Trophoblast cell (in vitro differentiated cells and primary cell): ENCODE data around the gene BARHL1.

Experiments
- DNase-seq, 2 donors: peaks; one replicate each; pipeline ENCODE4 v3.0.0-alpha.2; 2016
- H2AFZ ChIP-seq: 2 replicates; pipeline ENCODE4 v1.6.1; 2013; ENCODE audit warnings: low read length, moderate library complexity, mild to moderate bottlenecking; ENCODE audit not compliant: insufficient read depth, poor library complexity
- H2AK5ac ChIP-seq: 2 replicates; pipeline ENCODE4 v1.6.1; 2013; ENCODE audit warnings: mild to moderate bottlenecking, low read length
- H2BK120ac ChIP-seq: 2 replicates; pipeline ENCODE4 v1.6.1; 2013; ENCODE audit warnings: low read length, mild to moderate bottlenecking, moderate library complexity; ENCODE audit not compliant: insufficient read depth, poor library complexity
- H2BK12ac ChIP-seq: 2 replicates; pipeline ENCODE4 v1.6.1; 2013; ENCODE audit warnings: mild to moderate bottlenecking, low read length, moderate library complexity
- H2BK5ac ChIP-seq: 2 replicates; pipeline ENCODE4 v1.6.1; 2013; ENCODE audit warnings: low read length, low read depth, moderate library complexity, mild to moderate bottlenecking; ENCODE audit not compliant: poor library complexity
- H3K14ac ChIP-seq: 2 replicates; pipeline ENCODE4 v1.6.1; 2013; ENCODE audit warnings: mild to moderate bottlenecking, low read length
- H3K18ac ChIP-seq: 2 replicates; pipeline ENCODE4 v1.6.1; 2013; ENCODE audit warnings: mild to moderate bottlenecking, low read length
- H3K23ac ChIP-seq: 2 replicates; pipeline ENCODE4 v1.6.1; 2013; ENCODE audit warnings: low read length
- H3K27ac ChIP-seq: 2 replicates; pipeline ENCODE4 v1.5.1; 2013; ENCODE audit warnings: low read depth, mild to moderate bottlenecking, inconsistent platforms, low read length, moderate library complexity
- H3K27me3 ChIP-seq: 2 replicates; pipeline ENCODE4 v1.6.1; 2013; ENCODE audit warnings: inconsistent platforms, mild to moderate bottlenecking, low read length, moderate library complexity; ENCODE audit not compliant: insufficient read depth
- H3K36me3 ChIP-seq, 2 experiments: 1 replicate in 1 of 2; 2 replicates in 1 of 2; pipeline ENCODE4 v1.6.1; 2013; ENCODE audit warnings: low read length in 2 of 2, mild to moderate bottlenecking in 2 of 2, moderate library complexity in 1 of 2; ENCODE audit not compliant: insufficient read depth in 2 of 2, control insufficient read depth in 1 of 2
- H3K4ac ChIP-seq: 2 replicates; pipeline ENCODE4 v1.6.1; 2013; ENCODE audit warnings: low read depth, mild to moderate bottlenecking, low read length, moderate library complexity
- H3K4me1 ChIP-seq, 2 experiments: 1 replicate in 1 of 2; 2 replicates in 1 of 2; pipeline ENCODE4 v1.6.1; 2013; ENCODE audit warnings: low read length in 2 of 2, mild to moderate bottlenecking in 2 of 2, moderate library complexity in 1 of 2; ENCODE audit not compliant: insufficient read depth in 2 of 2, control insufficient read depth in 1 of 2
- H3K4me2 ChIP-seq: 2 replicates; pipeline ENCODE4 v1.6.1; 2013; ENCODE audit warnings: inconsistent platforms, mild to moderate bottlenecking, low read length, moderate library complexity
- H3K4me3 ChIP-seq: 2 replicates; pipeline ENCODE4 v1.5.1; 2013; ENCODE audit warnings: mild to moderate bottlenecking, low read depth, low read length, inconsistent platforms
- H3K79me1 ChIP-seq: one replicate; pipeline ENCODE4 v1.6.1; 2013; ENCODE audit warnings: low read length
- H3K79me2 ChIP-seq: 2 replicates; pipeline ENCODE4 v1.6.1; 2013; ENCODE audit warnings: low read length, mild to moderate bottlenecking; ENCODE audit not compliant: control insufficient read depth, insufficient read depth, poor library complexity
- H3K9ac ChIP-seq: 2 replicates; pipeline ENCODE4 v1.6.1; 2013; ENCODE audit warnings: mild to moderate bottlenecking, low read length
- H3K9me3 ChIP-seq: 2 replicates; pipeline ENCODE4 v1.6.1; 2013; ENCODE audit warnings: low read depth, mild to moderate bottlenecking, control low read depth, inconsistent platforms, low read length; ENCODE audit not compliant: insufficient read depth
- H4K12ac ChIP-seq: 2 replicates; pipeline ENCODE4 v1.6.1; 2013; ENCODE audit warnings: low read depth, mild to moderate bottlenecking, low read length, moderate library complexity
- H4K8ac ChIP-seq: 2 replicates; pipeline ENCODE4 v1.6.1; 2013; ENCODE audit warnings: low read depth, mild to moderate bottlenecking, low read length, moderate library complexity
- H4K91ac ChIP-seq: one replicate; pipeline ENCODE4 v1.6.1; 2013; ENCODE audit warnings: low read depth, mild to moderate bottlenecking, low read length, moderate library complexity
- WGBS: extraction: QIAGEN DNeasy Blood & Tissue Kit; methylation state at CpG from one replicate; pipeline ENCODE4 v1.1.7; 2013; ENCODE audit warnings: missing lambda C conversion rate; ENCODE audit not compliant: insufficient read length, insufficient coverage; ENCODE audit errors: extremely low coverage; 5-methylcytosine and 5-hydroxymethylcytosine counted together

The BARHL1 gene

DNA sequence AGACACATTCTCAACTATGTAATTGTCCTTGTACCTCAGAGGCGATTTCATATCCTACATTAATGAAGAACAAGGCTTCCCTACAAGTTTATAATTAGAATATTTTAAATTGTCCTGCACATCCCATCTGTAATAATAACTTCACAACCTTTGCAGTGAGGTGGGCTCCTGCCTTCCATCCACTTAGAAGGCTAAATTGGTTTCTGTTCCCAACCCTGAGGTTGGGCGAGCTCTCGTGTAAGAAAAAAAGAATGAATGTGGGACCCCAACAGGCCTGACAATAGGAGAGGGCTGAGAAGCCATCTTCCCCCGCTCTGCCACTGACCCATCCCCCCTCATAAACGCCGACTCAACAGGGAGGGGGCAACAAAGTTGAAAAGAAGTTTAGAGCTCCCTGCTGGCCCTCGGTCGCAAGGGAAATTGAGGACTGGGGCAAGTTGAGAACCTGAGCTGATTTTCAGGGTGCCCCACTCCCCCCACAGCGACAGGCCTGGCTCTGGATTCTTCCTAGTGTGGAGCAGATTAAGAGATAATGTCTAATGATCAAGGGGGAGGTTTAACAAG is 9.4 kb downstream of the BARHL1 start:
- Histone ChIP-seq H3K79me1 (no peaks in the 10 kb centered on the region), H3K4ac (no peak overlapping the region)

DNA sequence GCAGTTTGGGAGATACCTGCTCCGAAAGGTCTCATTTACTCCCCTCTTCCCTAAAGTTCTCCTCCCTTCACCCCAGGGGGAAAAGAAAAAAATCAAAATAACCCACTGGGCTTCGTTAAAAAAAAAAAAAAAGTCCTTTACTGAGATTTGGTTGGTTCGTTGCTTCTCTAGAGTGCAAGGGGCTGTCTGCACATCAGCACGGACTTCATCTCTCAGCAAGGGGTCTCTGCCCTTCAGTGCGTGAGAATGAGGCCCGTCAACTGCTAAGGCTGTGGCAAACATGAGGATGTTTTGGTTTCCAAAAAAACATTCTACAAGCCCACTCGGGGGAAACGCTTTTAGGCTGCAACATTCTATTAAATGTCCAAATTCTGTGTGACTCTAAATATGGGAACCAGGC is 10.0 kb downstream of the BARHL1 start:
- H3K79me2 ChIP-seq, result no peaks in the 10 kb centered on the region
- H2AK5ac ChIP-seq, result no peak overlapping the region
- peaks cover 9 to 13% of the 10 kb centered on the region in 2 experiments for H3K36me3 ChIP-seq
- no peak overlapping the region for H3K18ac ChIP-seq
- no peak overlapping the region for H2BK12ac ChIP-seq
- H3K23ac ChIP-seq, result no peak overlapping the region
- no peak overlapping the region for H4K12ac ChIP-seq
- H3K9me3 ChIP-seq, result no peaks in the 10 kb centered on the region
- H4K91ac ChIP-seq, result no peak overlapping the region
- H4K8ac ChIP-seq, result no peak overlapping the region
- H3K27ac ChIP-seq, result no peak overlapping the region
- H3K27me3 ChIP-seq, result peaks cover 50% of the 10 kb centered on the region
- H3K79me1 ChIP-seq, result no peaks in the 10 kb centered on the region
- no peak for DNase-seq
- H3K14ac ChIP-seq, result no peak overlapping the region
- H3K4ac ChIP-seq, result no peak overlapping the region
- H3K4me2 ChIP-seq, result no peak overlapping the region
- no peak overlapping the region for H3K9ac ChIP-seq
- H2BK5ac ChIP-seq, result no peak overlapping the region
- no peaks in the 10 kb centered on the region for H3K4me1 ChIP-seq
- no peak overlapping the region for H2AFZ ChIP-seq
- no peak overlapping the region for H2BK120ac ChIP-seq
- no peak overlapping the region for H3K4me3 ChIP-seq
- WGBS, result no CpG with 5 or more reads among the region's 8 CpGs

More for the DNA sequence above, 9.4 kb downstream of the BARHL1 start:
- Histone ChIP-seq H2BK5ac (no peak overlapping the region), H3K36me3 (peaks cover 9 to 13% of the 10 kb centered on the region in 2 experiments), H2AFZ (no peak overlapping the region), H4K91ac (no peak overlapping the region), H3K4me2 (no peak overlapping the region), H4K12ac (no peak overlapping the region), H2AK5ac (no peak overlapping the region), H3K4me1 (no peaks in the 10 kb centered on the region), H4K8ac (no peak overlapping the region), H3K27me3 (peaks cover 56% of the 10 kb centered on the region), H2BK12ac (no peak overlapping the region), H3K18ac (no peak overlapping the region), H3K4me3 (no peak overlapping the region), H3K27ac (no peak overlapping the region), H3K9ac (no peak overlapping the region), H3K79me2 (no peaks in the 10 kb centered on the region), H3K14ac (no peak overlapping the region), H3K9me3 (peaks cover 3% of the 10 kb centered on the region), H2BK120ac (no peak overlapping the region), H3K23ac (no peak overlapping the region)
- no CpG with 5 or more reads among the region's 9 CpGs for WGBS
- no peak for DNase-seq

GRCh38 chr9:132594412-132594811 is 12.0 kb downstream of the BARHL1 start:
- Histone ChIP-seq H4K91ac (no peak overlapping the region), H2BK120ac (no peak overlapping the region), H3K23ac (no peak overlapping the region), H3K18ac (no peak overlapping the region), H3K27me3 (peaks cover 30% of the 10 kb centered on the region), H2AK5ac (no peak overlapping the region), H3K4me2 (no peak overlapping the region), H4K8ac (no peak overlapping the region), H4K12ac (no peak overlapping the region), H2BK12ac (no peak overlapping the region), H2AFZ (no peak overlapping the region), H3K4me1 (no peaks in the 10 kb centered on the region), H3K4ac (no peak overlapping the region), H3K36me3 (peaks cover 13 to 15% of the 10 kb centered on the region in 2 experiments), H2BK5ac (no peak overlapping the region), H3K14ac (no peak overlapping the region), H3K79me1 (no peaks in the 10 kb centered on the region), H3K79me2 (no peaks in the 10 kb centered on the region), H3K4me3 (no peak overlapping the region), H3K27ac (no peak overlapping the region), H3K9ac (no peak overlapping the region), H3K9me3 (no peaks in the 10 kb centered on the region)
- no CpG with 5 or more reads among the region's 13 CpGs for WGBS
- no peak for DNase-seq

GRCh38 chr9:132595319-132595718 is 12.9 kb downstream of the BARHL1 start:
- Histone ChIP-seq H3K9ac (no peak overlapping the region), H2BK12ac (no peak overlapping the region), H2AK5ac (no peak overlapping the region), H3K14ac (no peak overlapping the region), H3K4ac (no peak overlapping the region), H2BK120ac (no peak overlapping the region), H3K4me1 (no peaks in the 10 kb centered on the region), H3K4me3 (no peak overlapping the region), H3K4me2 (no peak overlapping the region), H3K9me3 (no peaks in the 10 kb centered on the region), H3K27me3 (peaks cover 22% of the 10 kb centered on the region), H3K27ac (no peak overlapping the region), H2AFZ (no peak overlapping the region), H4K91ac (no peak overlapping the region), H3K18ac (no peak overlapping the region), H4K12ac (no peak overlapping the region), H4K8ac (no peak overlapping the region), H3K79me1 (no peaks in the 10 kb centered on the region), H3K79me2 (no peaks in the 10 kb centered on the region), H3K23ac (no peak overlapping the region), H2BK5ac (no peak overlapping the region), H3K36me3 (peaks cover 17 to 20% of the 10 kb centered on the region in 2 experiments)
- no peak for DNase-seq
- WGBS, result no CpG with 5 or more reads among the region's 6 CpGs
